K562 (cell line): Measurements from ENCODE around the gene CCDC97. TPM values are rescaled to one million over a fixed set of nuclear protein-coding genes. Genes with fewer than 3 reads are reported as not detected.

ENCODE experiments used
- ATF6 ChIP-seq: sonication (generic); formaldehyde crosslinking; IDR thresholded peaks from 2 replicates; pipeline ENCODE4 v1.4.0; 2020; ENCODE audit warnings: mild to moderate bottlenecking, missing genetic modification reagents
- CBX5 ChIP-seq: IDR thresholded peaks from 2 replicates; pipeline ENCODE4 v1.6.1; 2014; ENCODE audit warnings: low read depth, borderline replicate concordance
- CXXC5 ChIP-seq: fragments of 250-450 bp; sonication (Bioruptor Pico); IDR thresholded peaks from 2 replicates; pipeline ENCODE4 v1.8.0; 2022; ENCODE audit warnings: inconsistent platforms, mild to moderate bottlenecking, moderate library complexity
- EHMT2 ChIP-seq: fragments of 450-650 bp; IDR thresholded peaks from 2 replicates; pipeline ENCODE4 v1.6.1; 2018; ENCODE audit warnings: antibody characterized with exemption
- ETS1 ChIP-seq: conservative IDR thresholded peaks from 2 replicates; pipeline ENCODE4 v1.6.1; 2011; ENCODE audit warnings: low read depth, mild to moderate bottlenecking, low read length; ENCODE audit not compliant: control insufficient read depth
- HMBOX1 ChIP-seq: sonication (generic); IDR thresholded peaks from 2 replicates; pipeline ENCODE4 v1.6.1; 2016
- HNRNPL ChIP-seq: fragments of 200-400 bp; formaldehyde crosslinking; IDR thresholded peaks from 2 replicates; pipeline ENCODE4 v1.6.1; 2017; ENCODE audit warnings: low read depth, mild to moderate bottlenecking, low read length
- JUN ChIP-seq, 2 experiments: sonication (generic) in 1 of 2; formaldehyde crosslinking in 1 of 2; IDR thresholded peaks; 2 replicates each; pipeline versions ENCODE4 v1.6.1 to v1.8.0; 2012 to 2022; ENCODE audit warnings: borderline replicate concordance in 2 of 2, mild to moderate bottlenecking in 2 of 2, improper control_type of control experiment in 1 of 2, low read depth in 1 of 2, low read length in 1 of 2, missing genetic modification reagents in 1 of 2
- KLF6 ChIP-seq: fragments of 250-450 bp; sonication (Bioruptor Pico); IDR thresholded peaks from 2 replicates; pipeline ENCODE4 v1.4.0; 2020; ENCODE audit warnings: mild to moderate bottlenecking, moderate library complexity, borderline replicate concordance
- NEUROD1 ChIP-seq: fragments of 150-350 bp; IDR thresholded peaks from 2 replicates; pipeline ENCODE4 v1.6.1; 2014; ENCODE audit warnings: borderline replicate concordance, low read length, low read depth; ENCODE audit not compliant: partially characterized antibody
- NFRKB ChIP-seq: fragments of 450-650 bp; IDR thresholded peaks from 2 replicates; pipeline ENCODE4 v1.6.1; 2016; ENCODE audit warnings: low read depth
- PHB2 ChIP-seq: fragments of 450-650 bp; IDR thresholded peaks from 2 replicates; pipeline ENCODE4 v1.6.1; 2017; ENCODE audit warnings: low read depth
- PHF8 ChIP-seq: fragments of 200-600 bp; sonication (generic); IDR thresholded peaks from 2 replicates; pipeline ENCODE4 v1.6.1; 2012; ENCODE audit warnings: mixed run types, mild to moderate bottlenecking, inconsistent platforms, low read length, moderate library complexity, borderline replicate concordance
- POLR2A ChIP-seq: fragments of 450-650 bp; conservative IDR thresholded peaks from 2 replicates; pipeline ENCODE4 v1.6.1; 2016
- POLR2G ChIP-seq: fragments of 200-400 bp; formaldehyde crosslinking; IDR thresholded peaks from 2 replicates; pipeline ENCODE4 v1.6.1; 2017; ENCODE audit warnings: low read depth, mild to moderate bottlenecking, antibody characterized with exemption, low read length, moderate library complexity
- PURB ChIP-seq: sonication (generic); formaldehyde crosslinking; IDR thresholded peaks from 2 replicates; pipeline ENCODE4 v1.9.0; 2021; ENCODE audit warnings: low read depth, mild to moderate bottlenecking, missing genetic modification reagents
- SIN3B ChIP-seq: fragments of 450-650 bp; IDR thresholded peaks from 2 replicates; pipeline ENCODE4 v1.6.1; 2017; ENCODE audit warnings: low read depth, mild to moderate bottlenecking, moderate library complexity
- SMAD1 ChIP-seq: fragments of 150-350 bp; IDR thresholded peaks from 2 replicates; pipeline ENCODE4 v1.6.1; 2014; ENCODE audit warnings: low read length, low read depth; ENCODE audit not compliant: partially characterized antibody
- ZBTB7A ChIP-seq: IDR thresholded peaks from 2 replicates; pipeline ENCODE4 v1.6.1; 2011; ENCODE audit warnings: low read depth, mild to moderate bottlenecking, low read length, moderate library complexity, borderline replicate concordance; ENCODE audit not compliant: control insufficient read depth
- ZBTB8A ChIP-seq: fragments of 450-650 bp; IDR thresholded peaks from 2 replicates; pipeline ENCODE4 v1.6.1; 2018; ENCODE audit warnings: mild to moderate bottlenecking, moderate library complexity; ENCODE audit not compliant: partially characterized antibody
- ZFP1 ChIP-seq: fragments of 450-650 bp; formaldehyde crosslinking; IDR thresholded peaks from 2 replicates; pipeline ENCODE4 v1.4.0; 2020; ENCODE audit warnings: mild to moderate bottlenecking, mixed read lengths
- ZNF121 ChIP-seq: sonication (generic); formaldehyde crosslinking; conservative IDR thresholded peaks from 2 replicates; pipeline ENCODE4 v1.8.0; 2022; ENCODE audit warnings: missing genetic modification reagents
- ZNF316 ChIP-seq: fragments of 450-650 bp; IDR thresholded peaks from 2 replicates; pipeline ENCODE4 v1.6.1; 2016
- ZNF695 ChIP-seq: fragments of 450-650 bp; formaldehyde crosslinking; IDR thresholded peaks from 2 replicates; pipeline ENCODE4 v1.4.0; 2020; ENCODE audit warnings: mild to moderate bottlenecking, moderate library complexity
- polyA plus RNA-seq, 8 experiments: library from polyadenylated mRNA; depleted of rRNA in 4 of 8; stranded (reverse) in 5 of 8; unstranded in 3 of 8; fragments of >200 nt; fragmentation: Nextera tagmentation in 2 of 8; fragmentation: Illumina TruSeq in 1 of 8; extraction: Ambion mirVana in 2 of 8; extraction: Trizol in 1 of 8; gene quantifications; 2 replicates each; pipeline versions ENCODE4 v1.2.1 to v1.2.3, GENCODE V29; 2011 to 2014; ENCODE audit warnings: inconsistent platforms in 1 of 8, missing spikeins in 1 of 8
- total RNA-seq, 7 experiments: library from RNA; depleted of rRNA in 6 of 7; stranded (reverse); fragments of >200 nt in 6 of 7; fragmentation: Illumina TruSeq in 2 of 7; extraction: Trizol in 2 of 7; gene quantifications; 2 replicates each; pipeline versions ENCODE4 v1.2.1 to v1.2.3, GENCODE V29; 2011 to 2021; ENCODE audit warnings: low replicate concordance in 1 of 7

Gene CCDC97
- total and polyA plus RNA-seq, 9 of the 15 experiments (the other 6 are each of a cell fraction or from before 2014, with no cell fraction given) = 0.60 to 16.5 (median 7.0) TPM

GRCh38 chr19:41353466-41354342 lies 43.7 kb downstream of the CCDC97 start, which contains the start of gene TGFB1 (continued):
- TF ChIP-seq JUN (IDR thresholded peaks at IDR 0.05; ENCODE audit: borderline replicate concordance, low read depth, low read length) (peak; percentile 17; the same call in 1 of the 2 replicates), JUN (CRISPR knock-in tag; IDR thresholded peaks at IDR 0.05; ENCODE audit: borderline replicate concordance) (no peak), ZFP1 (CRISPR knock-in tag) (no peak), HMBOX1 (no peak), ATF6 (CRISPR knock-in tag) (peak; percentile 81), CXXC5 (peak; percentile 87), PHF8 (peak; percentile 49; the same call in 1 of the 2 replicates), ETS1 (peak; percentile 30; the same call in 1 of the 2 replicates), SIN3B (0 out of 2 replicates have a peak, but pooled peaks have one; percentile 57), ZBTB8A (no peak), SMAD1 (peak; percentile 29), ZNF316 (no peak), KLF6 (CRISPR knock-in tag) (no peak), POLR2A (peak; percentile 58), NFRKB (no peak), NEUROD1 (peak; percentile 47), CBX5 (no peak), HNRNPL (0 out of 2 replicates have a peak, but pooled peaks have one; percentile 23), ZNF695 (CRISPR knock-in tag) (no peak), PURB (CRISPR knock-in tag) (no peak), EHMT2 (no peak), ZNF121 (CRISPR knock-in tag) (no peak), POLR2G (peak; percentile 92), ZBTB7A (peak; percentile 94), PHB2 (no peak)
